Amygdala (tissue), 56 donors: ENCODE measurements around the gene PTPN5.

Experiments
- DNase-seq, 56 donors: peaks; one replicate each; lab custom pipeline; 2025; lab: John Stamatoyannopoulos, UW

PTPN5 gene

GRCh38 chr11:18715476-18715875 lies 76.1 kb downstream of the PTPN5 start:
- no peak for DNase-seq

GRCh38 chr11:18714443-18714780 lies 77.2 kb downstream of the PTPN5 start:
- no peak for DNase-seq

GRCh38 chr11:18713646-18714442 lies 77.8 kb downstream of the PTPN5 start:
- DNase-seq: no peak

GRCh38 chr11:18710545-18710944 lies 81.1 kb downstream of the PTPN5 start:
- DNase-seq: no peak

GRCh38 chr11:18709414-18709813 lies 82.2 kb downstream of the PTPN5 start:
- DNase-seq: no peak

GRCh38 chr11:18707811-18708340 lies 83.7 kb downstream of the PTPN5 start:
- no peak for DNase-seq

- DNase-seq: peak in 30 of 56 donors; percentile 15 to 66 (median 42)
Observed at GRCh38 chr11:18706330-18707243, 85.0 kb downstream of the PTPN5 start.

GRCh38 chr11:18705651-18706281 lies 85.8 kb downstream of the PTPN5 start:
- DNase-seq: peak in 7 of 56 donors; percentile 34 to 66 (median 47)

- DNase-seq: peak in 1 of 56 donors; percentile 27
Observed at GRCh38 chr11:18704698-18705097, 86.9 kb downstream of the PTPN5 start.

- no peak for DNase-seq
Observed at GRCh38 chr11:18704045-18704645, 87.5 kb downstream of the PTPN5 start.

GRCh38 chr11:18703001-18703763 lies 88.4 kb downstream of the PTPN5 start:
- DNase-seq: no peak

GRCh38 chr11:18701614-18702216 lies 89.9 kb downstream of the PTPN5 start:
- DNase-seq: no peak

GRCh38 chr11:18700872-18701271 lies 90.7 kb downstream of the PTPN5 start:
- DNase-seq: no peak

GRCh38 chr11:18700375-18700774 lies 91.2 kb downstream of the PTPN5 start:
- DNase-seq: peak in 7 of 56 donors; percentile 5 to 21 (median 13)

- DNase-seq: peak in 30 of 56 donors; percentile 16 to 66 (median 30)
Observed at GRCh38 chr11:18699848-18700261, 91.7 kb downstream of the PTPN5 start.

GRCh38 chr11:18699269-18699596 lies 92.4 kb downstream of the PTPN5 start:
- peak in 1 of 56 donors; percentile 20 for DNase-seq

- peak; percentile 40 to 96 (median 84) for DNase-seq
Observed at GRCh38 chr11:18698341-18699268, 93.0 kb downstream of the PTPN5 start, which contains the start of gene TMEM86A. Gene TMEM86A (plus strand): TSS chr11:18698779. CDS start chr11:18698887, 108 bp downstream.

GRCh38 chr11:18697576-18697975 lies 94.0 kb downstream of the PTPN5 start:
- DNase-seq: no peak
